ENCODE results near the gene SPAG17.

The SPAG17 gene

GRCh38 chr1:118185084-118185832, at the start of gene SPAG17:
TSS of gene SPAG17 (minus strand) at chr1:118185228. CDS start at chr1:118185157, 71 bp downstream.
- no peak for DNase-seq

- no peak for DNase-seq
Measured at GRCh38 chr1:118225471-118225870, 40.4 kb upstream of the SPAG17 start.

GRCh38 chr1:118223426-118223825, 38.4 kb upstream of the SPAG17 start:
- no peak for DNase-seq

GRCh38 chr1:118219438-118219837, 34.4 kb upstream of the SPAG17 start:
- DNase-seq = no peak

GRCh38 chr1:118217141-118217838, 32.3 kb upstream of the SPAG17 start:
- DNase-seq = no peak

GRCh38 chr1:118214866-118215265, 29.8 kb upstream of the SPAG17 start:
- no peak for DNase-seq

- no peak for DNase-seq
Measured at GRCh38 chr1:118210723-118211110, 25.7 kb upstream of the SPAG17 start.

GRCh38 chr1:118210051-118210722, 25.2 kb upstream of the SPAG17 start:
- DNase-seq = no peak

- DNase-seq = no peak
Measured at GRCh38 chr1:118209648-118210047, 24.6 kb upstream of the SPAG17 start.

- DNase-seq = no peak
Measured at GRCh38 chr1:118206966-118207365, 21.9 kb upstream of the SPAG17 start.

GRCh38 chr1:118204648-118205047, 19.6 kb upstream of the SPAG17 start:
- no peak for DNase-seq

- DNase-seq = no peak
Measured at GRCh38 chr1:118204105-118204504, 19.1 kb upstream of the SPAG17 start.

GRCh38 chr1:118202076-118202608, 17.1 kb upstream of the SPAG17 start:
- no peak for DNase-seq

GRCh38 chr1:118201524-118201923, 16.5 kb upstream of the SPAG17 start:
- no peak for DNase-seq

- DNase-seq = no peak
Measured at GRCh38 chr1:118200836-118201235, 15.8 kb upstream of the SPAG17 start.

- DNase-seq = no peak
Measured at GRCh38 chr1:118190561-118190960, 5.5 kb upstream of the SPAG17 start.

- no peak for DNase-seq
Measured at GRCh38 chr1:118189564-118189963, 4.5 kb upstream of the SPAG17 start.

- DNase-seq = no peak
Measured at GRCh38 chr1:118188411-118188810, 3.4 kb upstream of the SPAG17 start.

- no peak for DNase-seq
Measured at GRCh38 chr1:118186026-118186425, 998 bp upstream of the SPAG17 start.

GRCh38 chr1:118184739-118185083, 317 bp downstream of the SPAG17 start:
- DNase-seq = no peak

- DNase-seq = no peak
Measured at GRCh38 chr1:118183586-118183985, 1.4 kb downstream of the SPAG17 start.

GRCh38 chr1:118177998-118178397, 7.0 kb downstream of the SPAG17 start:
- no peak for DNase-seq

GRCh38 chr1:118169016-118169415, 16.0 kb downstream of the SPAG17 start:
- no peak for DNase-seq

- DNase-seq = no peak
Measured at GRCh38 chr1:118160806-118161205, 24.2 kb downstream of the SPAG17 start.

Data from stimulated activated naive CD4-positive, alpha-beta T cell treated with Interleukin-2 at 50 U/mL for 16 hours (primary cell).